AG04450 (cell line): ENCODE measurements around the gene SLC28A1. TPM values are rescaled to one million over a fixed set of nuclear protein-coding genes. Genes with fewer than 3 reads are reported as not detected.

Experiments used
- CTCF ChIA-PET: fragments of 300-600, 350-600 bp; formaldehyde crosslinking; extraction: SDS; loops from one replicate; lab custom pipeline; 2022; ENCODE audit warnings: antibody characterized with exemption, inconsistent platforms; lab: Charles Lee
- POLR2A ChIA-PET: fragments of 350-600 bp; formaldehyde crosslinking; extraction: SDS; loops from one replicate; lab custom pipeline; 2021; ENCODE audit warnings: antibody characterized with exemption, inconsistent platforms; lab: Yijun Ruan, JAX
- DNase-seq: peaks from one replicate; pipeline ENCODE4 v3.0.0-alpha.2; 2011; ENCODE audit warnings: low read depth, low spot score
- H3K27ac ChIP-seq: one replicate; pipeline ENCODE4 v1.5.1; 2012; ENCODE audit warnings: low read depth, low read length, control low read depth
- H3K27me3 ChIP-seq: one replicate; pipeline ENCODE4 v1.6.0; 2012; ENCODE audit warnings: low read length; ENCODE audit not compliant: control insufficient read depth, insufficient read depth
- H3K4me3 ChIP-seq: 2 replicates; pipeline ENCODE4 v1.5.1; 2011; ENCODE audit warnings: mild to moderate bottlenecking, low read depth, low read length, control low read depth
- H3K9me3 ChIP-seq: 2 replicates; pipeline ENCODE4 v1.5.1; 2012; ENCODE audit warnings: low read length; ENCODE audit not compliant: control insufficient read depth, insufficient read depth
- CTCF ChIP-seq: IDR thresholded peaks from 2 replicates; pipeline ENCODE4 v1.5.1; 2011; ENCODE audit warnings: low read depth, low read length, control low read depth, inconsistent platforms
- polyA plus RNA-seq: library from polyadenylated mRNA; depleted of rRNA; stranded (reverse); fragments of >200 nt; gene quantifications from 2 replicates; pipeline ENCODE4 v1.2.3, GENCODE V29; 2011

Gene SLC28A1
- polyA plus RNA-seq, 1 experiment = not detected

GRCh38 chr15:84940399-84940798 lies 55.9 kb downstream of the SLC28A1 start:
- TF ChIP-seq CTCF = no peak
- H3K27me3 ChIP-seq = no peaks in the 10 kb centered on the region
- H3K4me3 ChIP-seq = no peak overlapping the region
- DNase-seq = no peak
- peaks cover 7% of the 10 kb centered on the region for H3K9me3 ChIP-seq
- POLR2A ChIA-PET = no interaction called here
- CTCF ChIA-PET = interaction anchor here (1.0 to 2.0 kb wide), 2 partner anchors 12 to 369 kb away, joined by 5 to 15 read pairs; no protein-coding TSS in a partner anchor
- H3K27ac ChIP-seq = no peak overlapping the region

- POLR2A ChIA-PET = no interaction called here
- no peak overlapping the region for H3K4me3 ChIP-seq
- DNase-seq = no peak
- CTCF ChIA-PET = no interaction called here
- no peak for TF ChIP-seq CTCF
- H3K9me3 ChIP-seq = peaks cover 7% of the 10 kb centered on the region
- H3K27ac ChIP-seq = no peak overlapping the region
- H3K27me3 ChIP-seq = no peaks in the 10 kb centered on the region
Measured at GRCh38 chr15:84942456-84942855, 58.0 kb downstream of the SLC28A1 start.

DNA sequence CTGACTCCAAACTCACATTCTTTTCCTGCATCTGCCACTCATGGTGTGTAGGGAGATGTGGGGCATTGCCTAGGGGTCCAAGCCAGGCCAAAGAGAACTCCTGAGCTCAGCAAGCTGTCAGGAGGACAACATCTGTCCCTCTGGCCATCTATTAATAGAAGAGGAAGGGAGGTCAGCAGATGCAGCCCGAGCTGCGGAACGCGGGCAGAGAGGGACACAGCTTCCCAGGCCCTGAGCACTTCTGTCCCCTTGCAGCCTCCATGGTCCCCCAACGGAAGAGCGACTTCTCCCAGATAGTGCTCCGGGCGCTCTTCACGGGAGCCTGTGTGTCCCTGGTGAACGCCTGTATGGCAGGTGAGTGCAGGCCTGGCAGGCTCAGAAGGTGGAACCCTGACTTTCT lies 59.8 kb downstream of the SLC28A1 start:
- Histone ChIP-seq H3K4me3 (no peak overlapping the region), H3K9me3 (peaks cover 7% of the 10 kb centered on the region), H3K27ac (no peak overlapping the region), H3K27me3 (no peaks in the 10 kb centered on the region)
- no peak for TF ChIP-seq CTCF
- DNase-seq = no peak
- CTCF ChIA-PET = interaction anchor here (1.7 kb wide), 1 partner anchor 16 kb away, joined by 5 read pairs; no protein-coding TSS in a partner anchor
- POLR2A ChIA-PET = no interaction called here

DNA sequence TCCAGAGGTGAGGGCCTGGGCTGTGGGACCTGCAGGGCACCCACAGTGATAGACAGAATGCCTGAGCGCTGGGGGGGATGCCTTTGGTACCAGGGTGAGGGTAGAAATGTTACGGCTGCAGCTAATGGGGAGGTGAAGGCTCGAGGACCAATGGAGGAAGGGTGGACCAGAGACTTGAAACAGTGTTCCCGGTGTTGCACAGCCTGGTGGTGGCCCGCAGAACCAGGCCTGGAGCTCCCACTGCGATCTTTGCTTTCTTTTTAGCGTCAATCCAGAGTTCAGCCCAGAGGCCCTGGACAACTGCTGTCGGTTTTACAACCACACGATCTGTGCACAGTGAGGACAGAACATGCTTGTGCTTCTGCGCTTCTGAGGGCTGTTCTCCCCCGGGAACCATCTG lies 60.4 kb downstream of the SLC28A1 start:
- no peak overlapping the region for H3K27ac ChIP-seq
- H3K9me3 ChIP-seq = peaks cover 7% of the 10 kb centered on the region
- DNase-seq = no peak
- CTCF ChIA-PET = interaction anchor here (1.7 kb wide), 1 partner anchor 17 kb away, joined by 5 read pairs; no protein-coding TSS in a partner anchor
- POLR2A ChIA-PET = no interaction called here
- H3K4me3 ChIP-seq = no peak overlapping the region
- no peaks in the 10 kb centered on the region for H3K27me3 ChIP-seq
- TF ChIP-seq CTCF = no peak

DNA sequence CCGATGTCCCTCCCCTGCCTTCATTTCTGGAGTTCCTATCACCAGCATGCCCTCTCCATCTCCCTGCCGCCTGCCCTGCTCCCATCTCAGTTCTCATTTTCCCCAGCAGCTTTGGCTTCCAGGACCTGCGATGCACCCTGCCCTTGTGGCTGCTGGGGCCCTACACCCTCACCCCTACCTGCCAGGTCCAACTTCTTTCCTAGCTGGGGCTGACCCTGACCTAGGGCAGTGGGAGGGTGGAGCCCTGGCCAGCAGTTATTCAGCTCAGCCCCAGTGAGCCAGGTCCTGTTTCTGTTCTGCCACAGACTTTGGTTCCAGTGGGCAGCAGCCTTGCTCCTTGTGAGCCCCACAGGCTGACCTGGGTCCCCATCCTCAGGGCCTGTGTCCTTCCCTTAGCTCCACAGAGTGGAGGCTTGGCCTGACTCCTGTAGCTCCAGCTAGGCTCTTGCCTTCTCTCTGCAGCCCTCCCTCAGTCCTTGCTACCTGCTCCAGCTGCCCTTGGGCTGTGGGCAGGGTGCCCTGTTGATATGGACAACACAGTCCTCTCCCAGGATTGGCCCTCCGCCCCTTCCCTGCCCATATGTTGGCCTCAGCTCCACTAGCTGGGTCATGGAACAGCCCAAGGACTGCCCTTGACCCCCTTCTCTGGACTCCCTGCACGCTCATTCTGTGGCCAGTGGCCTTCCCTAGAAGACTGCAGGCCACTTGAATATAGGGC lies 62.5 kb downstream of the SLC28A1 start:
- Histone ChIP-seq H3K9me3 (no peaks in the 10 kb centered on the region), H3K4me3 (no peak overlapping the region), H3K27me3 (no peaks in the 10 kb centered on the region), H3K27ac (no peak overlapping the region)
- DNase-seq = no peak
- ChIA-PET CTCF (interaction anchor here (0.5 to 1.7 kb wide), 2 partner anchors 19 to 358 kb away, joined by 6 to 8 read pairs; no protein-coding TSS in a partner anchor), POLR2A (interaction anchor here (1.4 kb wide), 1 partner anchor 34 kb away, joined by 4 read pairs; no protein-coding TSS in a partner anchor)
- TF ChIP-seq CTCF = no peak
